Smooth muscle cell (in vitro differentiated cells): ENCODE results near the gene ZNF280B. TPM values are rescaled to one million over a fixed set of nuclear protein-coding genes. Genes with fewer than 3 reads are reported as not detected.
"Not testable (repeated sequence)": the region's sequence is repeated elsewhere in the genome, so short reads cannot be mapped to it uniquely, and the experiment has no call there.

Experiments
- DNase-seq: peaks from one replicate; lab custom pipeline; 2025; ENCODE audit not compliant: unreplicated experiment; lab: John Stamatoyannopoulos, UW
- H2AFZ ChIP-seq: fragments of 200-600 bp; sonication (generic); 2 replicates; pipeline ENCODE4 v1.6.0; 2016; ENCODE audit warnings: antibody characterized with exemption, low read depth, mild to moderate bottlenecking
- H3F3A ChIP-seq: fragments of 200-600 bp; sonication (generic); 2 replicates; pipeline ENCODE4 v1.6.0; 2017; ENCODE audit warnings: antibody characterized with exemption, low read depth
- H3K27ac ChIP-seq: fragments of 200-600 bp; sonication (generic); 2 replicates; pipeline ENCODE4 v1.5.1; 2016; ENCODE audit warnings: low read depth, mild to moderate bottlenecking
- H3K27me3 ChIP-seq: fragments of 200-600 bp; sonication (generic); 2 replicates; pipeline ENCODE4 v1.6.1; 2016; ENCODE audit warnings: low read depth, mild to moderate bottlenecking
- H3K36me3 ChIP-seq: fragments of 200-600 bp; sonication (generic); 2 replicates; pipeline ENCODE4 v1.5.1; 2016; ENCODE audit warnings: low read depth
- H3K4me1 ChIP-seq: fragments of 200-600 bp; sonication (generic); 2 replicates; pipeline ENCODE4 v1.5.1; 2016; ENCODE audit warnings: low read depth
- H3K4me2 ChIP-seq: fragments of 200-600 bp; sonication (generic); 2 replicates; pipeline ENCODE4 v1.6.0; 2016; ENCODE audit warnings: mild to moderate bottlenecking
- H3K4me3 ChIP-seq: fragments of 200-600 bp; sonication (generic); 2 replicates; pipeline ENCODE4 v1.5.1; 2016; ENCODE audit warnings: mild to moderate bottlenecking
- H3K79me2 ChIP-seq: fragments of 200-600 bp; sonication (generic); 2 replicates; pipeline ENCODE4 v1.6.0; 2016; ENCODE audit warnings: low read depth, mild to moderate bottlenecking
- H3K9ac ChIP-seq: fragments of 200-600 bp; sonication (generic); 2 replicates; pipeline ENCODE4 v1.6.0; 2016; ENCODE audit warnings: low read depth
- H3K9me3 ChIP-seq: fragments of 200-600 bp; sonication (generic); replicated peaks from 2 replicates; pipeline ENCODE4 v1.5.1; 2016; ENCODE audit warnings: low read depth
- H4K20me1 ChIP-seq: fragments of 200-600 bp; sonication (generic); 2 replicates; pipeline ENCODE4 v1.6.0; 2016; ENCODE audit warnings: low read depth
- CTCF ChIP-seq: fragments of 200-600 bp; sonication (generic); IDR thresholded peaks from 2 replicates; pipeline ENCODE4 v1.5.1; 2017; ENCODE audit warnings: borderline replicate concordance, mild to moderate bottlenecking, antibody characterized with exemption; ENCODE audit not compliant: insufficient read depth, poor library complexity, severe bottlenecking
- WGBS: methylation state at CpG from one replicate; pipeline ENCODE4 v1.1.7; 2016; ENCODE audit warnings: low lambda C conversion rate; 5-methylcytosine and 5-hydroxymethylcytosine counted together
- polyA plus RNA-seq: library from polyadenylated mRNA; unstranded; fragments of >200 nt; fragmentation: Nextera tagmentation; extraction: Ambion mirVana; gene quantifications from 2 replicates; pipeline ENCODE4 v1.2.1, GENCODE V29; 2016
- total RNA-seq: library from RNA; depleted of rRNA; stranded (reverse); fragments of >200 nt; gene quantifications from 2 replicates; pipeline ENCODE4 v1.2.3, GENCODE V29; 2014

ZNF280B gene
- total and polyA plus RNA-seq, 2 experiments from 2014 or later: 3.0 to 3.3 TPM

- no peak overlapping the region for H2AFZ ChIP-seq
- no peak overlapping the region for H3K27ac ChIP-seq
- no peaks in the 10 kb centered on the region for H3K9me3 ChIP-seq
- H3K27me3 ChIP-seq: no peaks in the 10 kb centered on the region
- H3K9ac ChIP-seq: no peak overlapping the region
- TF ChIP-seq CTCF: no peak
- no peaks in the 10 kb centered on the region for H3F3A ChIP-seq
- no peaks in the 10 kb centered on the region for H3K4me1 ChIP-seq
- no peaks in the 10 kb centered on the region for H4K20me1 ChIP-seq
- H3K4me3 ChIP-seq: no peak overlapping the region
- no peak overlapping the region for H3K4me2 ChIP-seq
- H3K36me3 ChIP-seq: no peaks in the 10 kb centered on the region
- no peak for DNase-seq
- no peaks in the 10 kb centered on the region for H3K79me2 ChIP-seq
- WGBS: 79% methylated on average over 3 of the region's 3 CpGs
These were observed 27.1 kb upstream of the ZNF280B start for GRCh38 chr22:22535662-22536061.

- Histone ChIP-seq H3K27ac (no peak overlapping the region), H3K9me3 (no peaks in the 10 kb centered on the region), H3K4me2 (no peak overlapping the region), H4K20me1 (no peaks in the 10 kb centered on the region), H3K27me3 (no peaks in the 10 kb centered on the region), H2AFZ (no peak overlapping the region), H3K9ac (no peak overlapping the region), H3K79me2 (no peaks in the 10 kb centered on the region), H3K4me3 (no peak overlapping the region), H3F3A (no peaks in the 10 kb centered on the region), H3K36me3 (no peaks in the 10 kb centered on the region), H3K4me1 (no peaks in the 10 kb centered on the region)
- no peak for DNase-seq
- no peak for TF ChIP-seq CTCF
- WGBS: 81% methylated on average over 9 of the region's 9 CpGs
These were observed 26.3 kb upstream of the ZNF280B start for GRCh38 chr22:22534604-22535415.

GRCh38 chr22:22533863-22534262 is 25.3 kb upstream of the ZNF280B start:
- Histone ChIP-seq H2AFZ (no peak overlapping the region), H3F3A (no peaks in the 10 kb centered on the region), H3K79me2 (no peaks in the 10 kb centered on the region), H3K36me3 (no peaks in the 10 kb centered on the region), H3K27me3 (no peaks in the 10 kb centered on the region), H3K9me3 (no peaks in the 10 kb centered on the region), H3K27ac (no peak overlapping the region), H4K20me1 (no peaks in the 10 kb centered on the region), H3K4me2 (no peak overlapping the region), H3K4me3 (no peak overlapping the region), H3K4me1 (no peaks in the 10 kb centered on the region), H3K9ac (no peak overlapping the region)
- no peak for DNase-seq
- TF ChIP-seq CTCF: no peak
- WGBS: 76% methylated on average over 5 of the region's 5 CpGs

- WGBS: 92% methylated on average over 1 of the region's 1 CpG
- no peaks in the 10 kb centered on the region for H3K4me1 ChIP-seq
- no peaks in the 10 kb centered on the region for H3K9me3 ChIP-seq
- no peak overlapping the region for H3K4me3 ChIP-seq
- no peak overlapping the region for H3K4me2 ChIP-seq
- no peak overlapping the region for H3K27ac ChIP-seq
- no peaks in the 10 kb centered on the region for H3K36me3 ChIP-seq
- no peak overlapping the region for H2AFZ ChIP-seq
- no peaks in the 10 kb centered on the region for H3F3A ChIP-seq
- no peaks in the 10 kb centered on the region for H3K27me3 ChIP-seq
- TF ChIP-seq CTCF: no peak
- H3K9ac ChIP-seq: no peak overlapping the region
- DNase-seq: no peak
- no peaks in the 10 kb centered on the region for H3K79me2 ChIP-seq
- H4K20me1 ChIP-seq: no peaks in the 10 kb centered on the region
These were observed 24.9 kb upstream of the ZNF280B start for GRCh38 chr22:22533417-22533816.

GRCh38 chr22:22532547-22533071 is 24.1 kb upstream of the ZNF280B start:
- WGBS: 87% methylated on average over 12 of the region's 12 CpGs
- H3K79me2 ChIP-seq: not testable (repeated sequence)

More at GRCh38 chr22:22532547-22533071, 24.1 kb upstream of the ZNF280B start:
- H3K27me3 ChIP-seq, H2AFZ ChIP-seq, H3K9me3 ChIP-seq, DNase-seq, H3F3A ChIP-seq, H3K27ac ChIP-seq, H3K4me3 ChIP-seq, H3K4me2 ChIP-seq, H3K9ac ChIP-seq, H3K36me3 ChIP-seq, H4K20me1 ChIP-seq, H3K4me1 ChIP-seq: not testable (repeated sequence)
